Measurements from ENCODE around the gene SLC17A9.

Gene SLC17A9

DNA sequence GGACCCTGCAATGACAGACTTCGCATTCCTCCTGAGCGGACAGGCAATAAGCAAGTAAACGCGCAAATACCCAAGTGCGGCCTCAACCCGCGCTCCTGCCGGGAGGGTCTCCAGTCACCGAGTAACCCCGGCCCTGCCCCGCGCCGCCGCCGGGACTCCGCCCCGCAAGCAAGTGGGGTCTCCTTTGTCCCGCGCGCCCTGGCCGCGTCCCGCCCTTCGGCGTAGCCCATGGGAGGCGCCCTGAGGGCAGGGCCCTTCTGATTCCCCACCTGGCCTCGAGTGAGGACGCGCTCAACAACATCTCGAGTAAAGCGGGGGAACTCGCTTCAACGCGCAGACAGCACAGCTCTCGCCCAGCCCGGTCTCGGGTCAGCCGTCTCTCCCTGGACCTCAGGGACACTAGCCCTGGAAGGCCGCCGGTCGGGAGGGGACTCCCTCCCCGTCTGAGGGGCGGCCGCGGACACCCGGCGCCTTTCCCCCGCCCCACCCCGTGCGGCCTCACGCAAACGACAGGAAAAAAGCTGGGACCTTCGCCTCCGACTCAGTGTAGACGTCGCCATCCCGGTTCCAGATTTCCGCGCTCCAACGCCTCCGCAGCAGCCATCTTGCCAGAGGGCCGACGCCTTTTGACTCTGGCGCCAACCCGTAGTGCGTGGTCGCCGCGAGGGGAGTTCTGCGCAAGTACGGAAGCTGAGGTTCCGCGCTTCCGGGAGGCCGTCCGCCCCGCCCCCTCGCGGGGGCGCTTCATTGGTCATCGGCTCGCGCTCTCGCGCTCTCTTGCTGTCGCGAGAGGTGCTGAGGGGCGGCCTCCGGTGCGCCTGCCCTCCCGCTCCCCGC, 15.0 kb upstream of the SLC17A9 start:
- DNase-seq, result peak; percentile 68 to 95 (median 91)

DNA sequence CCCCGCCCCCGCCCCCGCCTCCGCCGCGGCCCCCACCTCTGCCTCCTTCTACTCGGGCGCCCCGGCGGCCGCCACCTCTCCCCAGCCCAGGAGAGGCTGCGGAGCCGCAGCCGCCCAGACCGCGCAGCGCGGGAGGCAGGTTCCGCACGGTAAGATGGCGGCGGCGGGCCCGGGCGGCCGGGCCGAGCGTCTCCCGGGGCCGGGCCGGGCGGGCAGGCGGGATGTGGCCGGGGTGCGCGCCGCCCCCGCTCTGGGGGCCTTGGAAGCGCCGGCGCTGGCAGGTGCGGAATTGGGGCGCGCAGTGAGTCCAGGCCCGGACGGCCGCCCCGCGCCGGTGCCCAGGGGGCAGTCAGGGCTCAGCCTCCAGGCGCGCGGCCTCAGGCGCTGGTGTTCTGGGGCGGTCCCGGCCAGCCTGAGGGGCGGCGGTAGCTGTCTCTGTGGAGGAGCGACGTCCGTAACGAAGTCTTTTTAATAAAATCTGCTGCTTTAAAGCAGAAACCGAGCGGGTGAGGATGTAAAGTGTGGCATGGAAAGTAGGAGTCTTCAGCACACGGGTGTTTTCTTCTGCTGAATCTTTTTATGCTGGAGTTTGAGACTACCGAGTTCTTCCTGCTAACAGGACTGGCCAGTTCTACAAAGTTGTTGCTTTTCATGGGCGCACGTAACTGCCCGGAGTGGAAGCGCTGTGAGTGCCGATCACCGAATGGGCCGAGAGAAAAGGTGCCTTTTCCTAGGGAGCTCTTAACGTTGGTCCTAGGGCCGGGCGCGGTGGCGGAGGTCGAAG, 14.2 kb upstream of the SLC17A9 start, which contains the start of gene GID8:
GID8 (plus strand) TSS at position 43 of the 784 bp plus-strand sequence. CDS start 3,356 bp downstream, outside the sequence.
- DNase-seq, result peak in 12 of 51 donors; percentile 41 to 76 (median 53)

DNA sequence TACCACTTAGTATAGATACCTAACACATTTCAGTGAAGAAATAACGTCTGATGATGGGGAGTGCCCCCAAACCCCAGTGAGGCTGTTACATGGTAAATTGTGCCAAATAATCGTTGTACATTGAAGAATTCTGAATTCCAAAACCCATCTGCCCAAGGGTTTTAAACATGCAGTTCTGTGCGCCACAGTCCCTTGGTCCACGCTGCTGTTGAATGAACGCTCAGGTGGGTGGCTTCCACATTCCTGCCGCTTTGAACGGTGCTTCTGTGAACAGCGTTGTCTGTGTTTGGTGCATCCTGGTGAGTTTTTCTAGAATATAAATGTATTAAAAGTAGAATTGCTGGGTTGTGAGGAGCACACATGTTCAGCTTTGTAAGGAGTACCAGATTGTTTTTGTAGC, 11.6 kb upstream of the SLC17A9 start:
- no peak for DNase-seq

DNA sequence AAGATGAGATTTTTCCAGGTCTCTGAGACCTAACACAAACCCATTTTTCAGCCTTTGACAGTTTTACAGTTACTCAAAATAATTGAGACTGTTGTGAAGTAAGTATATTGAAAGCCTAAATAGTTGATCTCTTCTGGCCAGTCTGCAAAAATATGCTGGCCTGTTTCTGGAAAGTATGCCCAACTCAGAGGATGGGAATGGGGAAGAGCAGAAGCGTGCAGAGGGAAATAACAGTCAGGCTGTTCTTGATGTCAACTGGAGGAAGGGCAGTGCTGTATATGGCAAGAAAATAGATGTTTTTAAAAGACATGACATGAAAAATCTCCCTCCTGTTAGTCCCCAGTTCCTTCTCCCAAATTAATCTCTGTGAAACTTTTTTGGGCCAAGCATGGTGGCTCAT, 10.7 kb upstream of the SLC17A9 start:
- no peak for DNase-seq

DNA sequence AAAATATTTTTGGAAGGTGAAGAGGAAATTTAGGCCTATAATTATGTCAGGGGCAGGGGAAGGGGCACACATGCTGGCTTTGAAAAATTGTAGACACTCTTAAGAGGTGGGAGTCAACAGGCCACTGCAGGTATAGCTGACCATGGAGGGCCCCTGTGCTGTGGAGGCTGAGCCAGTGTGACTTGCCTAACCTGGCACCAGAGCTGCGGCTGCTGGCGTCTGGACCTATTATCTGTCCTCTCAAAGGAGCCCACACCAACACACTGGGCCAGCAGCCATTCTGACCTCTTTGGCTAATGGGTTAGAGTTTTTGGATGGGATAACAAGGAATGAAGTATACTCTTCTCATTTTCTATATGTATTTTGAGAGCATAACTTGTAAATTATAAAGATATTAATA, 10.1 kb upstream of the SLC17A9 start:
- no peak for DNase-seq

DNA sequence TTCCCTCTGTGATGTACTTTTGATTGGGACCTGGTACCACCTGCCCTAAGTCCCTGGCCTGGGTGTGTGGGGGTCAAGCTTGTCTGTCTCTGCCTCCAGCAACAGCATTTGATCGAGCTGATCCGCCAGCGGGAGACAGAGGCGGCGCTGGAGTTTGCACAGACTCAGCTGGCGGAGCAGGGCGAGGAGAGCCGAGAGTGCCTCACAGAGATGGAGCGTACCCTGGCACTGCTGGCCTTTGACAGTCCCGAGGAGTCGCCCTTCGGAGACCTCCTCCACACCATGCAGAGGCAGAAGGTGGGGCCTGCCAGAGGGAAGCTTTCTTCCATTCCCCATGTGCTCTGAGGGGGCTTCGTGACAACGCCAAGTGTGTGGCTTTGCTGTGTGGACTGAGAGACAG, 9.1 kb upstream of the SLC17A9 start:
- no peak for DNase-seq

DNA sequence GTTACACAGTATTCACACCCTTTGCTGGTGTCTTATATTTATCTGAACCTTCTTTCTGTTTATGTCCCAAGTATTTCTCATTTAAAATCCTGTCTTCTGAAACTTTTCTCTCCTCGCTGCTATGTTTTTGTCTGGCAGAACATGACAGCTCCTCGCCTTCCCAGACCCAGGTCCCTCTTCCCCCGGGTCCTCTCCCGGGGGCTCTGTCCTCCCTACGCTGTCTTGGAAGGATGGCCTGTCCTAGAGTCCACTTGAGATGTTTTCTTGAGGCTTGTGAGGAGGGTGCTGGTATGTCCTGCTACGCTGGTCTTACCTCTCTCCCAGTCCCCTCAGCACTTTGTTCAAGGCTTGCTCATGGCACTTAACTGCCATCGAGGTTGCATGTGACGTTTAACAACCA, 8.3 kb upstream of the SLC17A9 start:
- DNase-seq, result no peak

DNA sequence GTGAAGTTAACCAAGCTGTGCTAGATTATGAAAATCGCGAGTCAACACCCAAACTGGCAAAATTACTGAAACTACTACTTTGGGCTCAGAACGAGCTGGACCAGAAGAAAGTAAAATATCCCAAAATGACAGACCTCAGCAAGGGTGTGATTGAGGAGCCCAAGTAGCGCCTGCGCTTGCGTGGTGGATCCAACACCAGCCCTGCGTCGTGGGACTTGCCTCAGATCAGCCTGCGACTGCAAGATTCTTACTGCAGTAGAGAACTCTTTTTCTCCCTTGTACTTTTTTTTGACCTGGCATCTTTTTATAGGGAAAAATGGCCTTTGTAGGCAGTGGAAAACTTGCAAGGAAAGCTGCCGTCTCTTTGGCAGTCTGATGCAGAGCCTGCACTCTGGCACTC, 7.8 kb upstream of the SLC17A9 start:
- DNase-seq, result no peak

DNA sequence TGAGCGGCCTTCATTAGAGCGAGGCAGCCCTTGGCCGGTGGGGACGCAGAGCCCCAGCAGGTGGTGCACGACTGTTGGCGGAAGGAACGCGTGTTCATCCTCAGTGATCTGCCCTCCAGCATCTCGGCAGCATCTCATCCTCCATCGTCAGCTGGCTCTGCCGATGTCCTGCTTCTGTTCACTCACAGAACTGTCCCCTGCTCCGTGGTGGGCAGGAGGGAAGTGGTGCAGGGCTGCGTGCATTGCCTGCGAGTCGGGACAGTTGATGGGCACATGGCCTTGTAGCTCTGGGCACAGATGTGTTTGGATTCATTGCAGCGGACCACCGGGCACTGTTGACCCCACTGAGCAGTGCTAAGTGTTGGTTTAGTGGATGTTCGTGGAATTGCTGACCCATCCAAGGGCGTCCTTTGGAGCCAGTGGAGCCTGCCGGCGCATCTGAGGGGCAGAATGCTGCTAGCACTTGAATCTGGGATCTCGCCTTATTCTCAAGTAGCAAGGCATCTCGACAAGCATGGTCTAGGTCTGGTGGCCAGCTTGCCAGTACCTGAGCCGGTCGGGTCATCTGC, 6.7 kb upstream of the SLC17A9 start:
- no peak for DNase-seq

DNA sequence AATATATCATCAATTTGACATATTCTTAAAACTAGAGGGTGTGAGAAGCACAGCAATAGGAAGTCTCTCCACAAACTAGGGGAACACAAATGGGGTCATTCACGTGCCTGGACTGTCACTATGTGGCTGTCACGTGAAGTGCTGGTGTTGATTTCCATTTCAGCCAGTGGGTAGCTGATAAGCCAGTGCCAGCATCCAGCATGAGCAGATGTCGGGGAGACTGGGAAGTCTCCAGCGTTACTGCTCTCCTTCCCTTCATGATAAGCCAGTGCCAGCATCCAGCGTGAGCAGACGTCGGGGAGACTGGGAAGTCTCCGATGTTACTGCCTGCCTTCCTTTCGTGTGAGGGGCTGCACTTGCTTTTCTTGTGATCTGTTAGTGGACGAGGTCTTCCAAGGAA, 5.6 kb upstream of the SLC17A9 start:
- DNase-seq, result no peak

DNA sequence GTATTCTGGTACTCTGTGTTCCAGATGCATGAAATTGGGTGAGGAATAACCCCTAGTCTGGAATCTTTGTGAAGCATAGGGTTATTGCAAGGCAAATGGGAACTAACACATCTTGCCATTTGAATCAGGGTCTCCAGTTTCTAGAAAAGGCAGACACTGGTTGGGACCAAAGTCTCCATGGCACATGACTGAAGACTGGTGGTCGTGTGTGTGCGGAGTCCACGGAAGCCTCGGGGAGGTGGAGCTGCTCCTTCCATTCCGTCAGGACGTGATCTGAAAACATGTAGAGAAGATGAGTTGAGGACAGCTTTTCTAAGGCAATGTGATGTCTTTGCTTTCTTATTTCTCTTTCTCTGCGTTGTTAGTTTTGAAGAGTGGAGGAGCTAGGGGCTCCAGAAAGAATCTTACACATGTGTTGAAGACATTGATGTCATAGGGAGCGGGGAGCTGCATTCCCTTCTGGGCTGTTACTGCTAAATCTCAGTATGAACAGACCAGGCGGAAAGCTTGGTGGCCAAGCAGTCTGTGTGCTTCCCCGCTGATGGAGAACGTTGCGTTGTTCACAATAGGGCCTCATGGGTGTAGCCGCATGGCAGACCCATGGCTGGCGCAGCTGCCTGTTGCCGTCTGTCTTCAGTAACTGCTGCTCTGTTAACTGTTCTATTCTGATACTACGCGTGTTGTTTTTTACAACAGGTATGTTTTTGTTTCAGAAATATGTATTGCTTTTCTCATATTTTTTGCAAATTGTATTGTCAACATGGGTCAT, 4.8 kb upstream of the SLC17A9 start:
- no peak for DNase-seq

DNA sequence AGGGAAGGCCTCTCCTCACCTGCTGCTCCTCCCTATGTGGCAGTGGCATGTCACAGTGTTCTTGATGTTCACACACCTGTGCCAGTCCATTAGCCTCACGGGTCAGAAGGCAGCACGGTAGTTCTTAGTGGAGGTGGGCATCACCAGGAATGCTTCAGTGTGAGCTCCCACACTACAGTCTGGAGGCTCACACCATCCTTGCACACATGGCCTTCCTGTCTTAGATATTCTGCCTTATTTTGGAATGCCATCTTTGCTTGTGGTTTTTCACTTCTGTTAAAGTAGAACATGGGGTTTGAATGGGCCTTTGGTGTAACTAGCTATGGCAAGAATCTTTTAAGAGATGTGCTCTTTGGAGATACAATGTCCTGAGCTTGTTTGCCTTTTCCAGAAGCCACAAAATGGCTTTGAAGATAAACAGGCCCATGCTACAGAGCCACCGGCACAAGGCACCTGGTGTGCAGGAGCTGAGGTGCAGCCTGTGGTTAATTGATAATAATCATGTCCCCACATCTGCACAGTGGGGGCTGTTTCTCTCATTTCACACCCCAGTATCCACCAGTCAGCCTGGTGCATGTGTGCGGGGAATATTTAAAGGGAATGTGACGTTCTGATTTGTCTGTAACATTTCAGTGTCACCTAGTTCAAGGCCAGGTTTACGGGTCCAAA, 3.2 kb upstream of the SLC17A9 start:
- no peak for DNase-seq

DNA sequence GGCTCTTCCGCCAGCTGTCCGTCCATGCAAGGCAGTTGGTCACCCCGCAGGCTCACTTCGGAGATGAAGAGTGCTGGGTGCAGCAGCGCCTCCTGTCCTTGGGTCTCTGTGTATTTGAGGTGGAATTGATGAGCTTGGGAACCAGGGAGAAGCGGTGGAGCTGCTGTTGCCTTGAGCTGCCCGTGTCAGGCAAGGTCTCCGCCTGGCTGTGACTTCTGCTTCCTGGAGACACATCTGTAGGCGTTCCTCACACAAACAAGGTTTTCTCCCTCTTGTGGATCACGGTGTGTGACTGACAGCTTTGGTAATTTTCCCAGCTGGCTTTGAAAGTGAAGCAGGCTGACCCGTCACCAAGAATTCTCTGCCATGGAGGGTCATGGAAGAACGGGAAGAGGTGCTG, 2.5 kb upstream of the SLC17A9 start:
- DNase-seq, result no peak

DNA sequence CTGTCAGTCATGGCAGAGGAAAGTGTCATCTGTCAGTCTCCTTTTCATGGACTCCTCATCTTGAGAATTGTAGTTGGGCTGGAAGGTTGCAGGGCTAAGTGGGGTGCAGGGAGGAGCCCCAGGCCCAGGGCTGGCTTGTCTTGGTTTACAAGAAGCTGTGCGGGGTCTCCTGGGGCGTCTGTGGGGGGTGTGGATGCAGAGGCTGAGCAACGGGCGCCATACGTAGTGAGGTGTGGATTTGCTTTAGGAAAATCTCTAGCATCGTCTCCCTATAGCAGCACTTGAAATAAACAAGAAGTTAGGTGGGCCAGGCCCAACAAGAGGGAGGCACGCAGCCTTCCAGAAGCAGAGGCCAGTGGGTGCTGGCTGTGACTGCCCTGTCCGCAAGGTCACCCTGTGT, 1.8 kb upstream of the SLC17A9 start:
- no peak for DNase-seq

DNA sequence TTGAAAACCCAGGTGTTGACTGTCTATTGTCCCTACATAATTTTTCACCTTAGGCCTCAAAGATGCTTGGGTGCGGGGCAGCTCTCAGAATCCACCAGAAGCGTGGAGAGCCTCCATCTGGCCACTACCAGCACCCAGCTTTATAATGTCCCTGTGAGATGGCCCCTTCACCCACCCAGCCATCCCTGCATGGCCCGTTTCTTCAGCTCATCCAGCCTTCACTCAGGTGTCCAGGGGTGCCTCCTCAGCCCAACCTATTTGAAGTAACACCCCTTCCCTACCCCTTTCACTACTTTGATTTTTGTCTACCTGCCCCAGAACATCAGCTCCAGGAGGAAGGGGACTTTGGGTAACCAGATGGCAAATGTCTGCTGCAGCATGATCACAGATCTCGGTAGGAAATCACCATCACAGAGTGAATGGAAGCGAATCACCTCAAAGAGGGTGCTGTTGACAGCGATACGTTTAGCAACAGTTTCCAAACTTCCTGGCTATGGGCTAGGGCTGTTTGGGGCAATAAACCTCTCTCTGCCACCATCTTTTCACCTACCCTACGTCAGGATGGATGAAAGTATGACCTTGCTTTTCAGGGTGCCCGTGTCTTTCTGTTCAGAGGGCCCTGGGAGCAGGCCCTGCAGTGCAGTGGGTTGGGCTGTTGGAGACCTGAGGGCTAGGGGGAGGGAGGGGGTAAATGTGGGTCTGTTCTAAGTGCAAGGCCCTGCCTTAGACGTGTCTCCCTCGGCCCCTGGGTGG, 1.2 kb upstream of the SLC17A9 start:
- DNase-seq, result no peak

DNA sequence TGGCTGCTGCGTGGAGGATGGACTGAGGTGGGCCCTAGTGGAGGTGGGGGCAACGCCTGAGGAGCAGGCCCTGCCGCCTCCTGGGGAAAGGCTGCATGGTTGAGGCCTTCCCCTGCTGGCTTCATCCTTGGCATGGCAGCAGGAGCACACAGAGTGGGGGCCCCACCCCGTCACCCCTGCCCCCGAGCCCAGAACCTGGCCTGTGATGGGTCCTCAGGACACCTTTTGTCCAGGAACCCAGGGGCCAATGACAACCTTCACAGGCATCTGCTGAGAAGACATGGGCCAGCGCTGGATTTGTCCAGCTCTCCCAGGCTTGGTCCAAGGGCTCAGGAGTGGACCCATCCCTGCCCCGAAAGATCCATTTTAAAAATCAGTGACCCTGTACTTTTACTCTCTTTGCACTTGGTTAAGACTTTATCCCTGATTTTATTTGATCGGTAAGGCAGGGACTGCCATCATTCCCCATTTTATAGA, 575 bp upstream of the SLC17A9 start:
- DNase-seq, result no peak

DNA sequence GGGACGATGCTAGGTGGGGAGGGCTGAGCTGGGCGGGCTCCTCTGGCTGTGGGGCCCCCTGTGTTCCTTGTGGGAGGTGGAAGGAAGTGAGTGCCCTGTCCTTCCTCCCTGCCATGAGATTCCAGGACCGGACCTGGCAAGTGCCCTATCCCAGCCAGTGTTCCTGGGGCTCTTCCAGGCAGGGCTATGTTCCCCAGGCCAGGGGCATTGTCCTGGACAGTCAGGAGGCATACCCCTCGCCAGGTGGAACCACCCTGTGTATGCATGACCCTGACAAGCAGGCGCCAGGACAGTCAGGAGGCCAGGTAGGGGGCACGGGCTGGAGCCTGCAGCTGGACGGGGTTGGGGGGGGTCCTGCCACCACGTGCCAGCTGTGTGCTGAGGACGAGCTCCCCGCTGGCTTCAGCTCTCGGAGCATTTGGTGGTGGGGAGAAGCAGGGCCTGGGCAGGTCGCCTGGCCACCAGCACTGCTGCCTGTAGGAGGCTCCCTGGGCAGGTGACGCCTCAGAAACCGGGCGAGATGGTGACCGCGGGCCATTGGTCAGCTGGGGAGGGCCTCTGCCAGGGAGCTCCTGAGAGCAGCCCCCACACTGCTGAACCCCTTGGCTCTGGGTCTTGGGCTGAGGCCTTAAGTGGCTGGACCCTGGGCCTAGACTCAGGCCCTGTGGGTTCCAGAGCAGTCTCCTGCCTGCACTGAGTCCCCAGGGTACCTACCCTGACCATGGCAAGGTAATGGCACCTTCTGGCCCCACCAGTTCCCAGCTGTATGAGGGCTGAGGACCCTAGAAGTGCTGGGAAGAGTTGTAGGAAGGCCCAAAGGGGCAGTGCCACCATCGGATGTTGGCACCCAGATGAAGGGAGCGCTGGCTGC, 694 bp downstream of the SLC17A9 start:
- DNase-seq, result peak in 1 of 51 donors; percentile 13

DNA sequence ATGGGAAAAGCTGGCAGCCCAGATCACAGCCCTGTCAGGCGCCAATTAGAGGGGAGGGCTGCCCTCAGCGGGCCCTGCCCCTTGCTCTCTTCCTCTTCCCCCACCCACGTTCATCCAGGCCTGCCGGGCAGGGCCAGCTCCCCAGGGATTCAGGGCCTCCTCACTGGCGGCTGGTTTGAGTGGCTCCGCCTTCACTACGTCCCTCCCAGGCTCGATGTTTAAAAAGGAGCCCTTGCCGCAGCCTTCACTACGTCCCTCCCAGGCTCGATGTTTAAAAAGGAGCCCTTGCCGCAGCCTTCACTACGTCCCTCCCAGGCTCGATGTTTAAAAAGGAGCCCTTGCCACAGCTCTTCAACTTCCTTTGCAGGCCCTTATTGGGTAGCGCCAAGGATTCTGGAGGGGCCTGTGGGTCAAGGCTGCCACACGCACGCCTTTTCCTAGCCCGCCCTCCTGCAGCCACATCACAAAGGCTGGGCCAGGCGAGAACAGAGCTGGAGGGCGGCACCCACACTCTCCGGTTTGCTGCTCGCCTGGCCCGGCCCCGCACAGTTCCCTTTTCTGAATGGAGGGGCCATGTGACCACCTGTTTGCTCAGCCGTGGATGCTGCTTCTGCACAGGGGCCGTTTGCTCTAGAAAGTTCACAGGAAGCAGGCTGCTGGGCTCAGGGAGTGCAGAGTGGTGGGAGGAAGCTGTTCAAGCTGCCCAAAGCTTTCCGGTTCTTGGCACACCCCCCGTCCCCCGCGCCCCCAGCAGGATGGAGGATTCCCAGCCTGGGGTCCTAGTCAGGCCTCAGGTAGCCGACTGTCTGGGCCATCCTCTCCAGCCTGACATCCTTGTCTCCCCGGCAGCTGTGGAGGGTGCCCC, 1.6 kb downstream of the SLC17A9 start:
- DNase-seq, result peak in 44 of 51 donors; percentile 4 to 77 (median 42)

All from hypothalamus (tissue), 51 donors.